Cortex of kidney (tissue), 1 donor: ENCODE measurements around the gene SSBP1.
"Not testable (repeated sequence)": the region's sequence is repeated elsewhere in the genome, so short reads cannot be mapped to it uniquely, and the experiment has no call there.

ENCODE experiments used
- DNase-seq: peaks from one replicate; lab custom pipeline; 2025; lab: John Stamatoyannopoulos, UW

Gene SSBP1

GRCh38 chr7:141737836-141738591 lies at the start of gene SSBP1:
Gene SSBP1, plus strand, starts transcription at chr7:141738358. Its CDS starts 809 bp downstream, at chr7:141739167.
- no peak for DNase-seq

DNA sequence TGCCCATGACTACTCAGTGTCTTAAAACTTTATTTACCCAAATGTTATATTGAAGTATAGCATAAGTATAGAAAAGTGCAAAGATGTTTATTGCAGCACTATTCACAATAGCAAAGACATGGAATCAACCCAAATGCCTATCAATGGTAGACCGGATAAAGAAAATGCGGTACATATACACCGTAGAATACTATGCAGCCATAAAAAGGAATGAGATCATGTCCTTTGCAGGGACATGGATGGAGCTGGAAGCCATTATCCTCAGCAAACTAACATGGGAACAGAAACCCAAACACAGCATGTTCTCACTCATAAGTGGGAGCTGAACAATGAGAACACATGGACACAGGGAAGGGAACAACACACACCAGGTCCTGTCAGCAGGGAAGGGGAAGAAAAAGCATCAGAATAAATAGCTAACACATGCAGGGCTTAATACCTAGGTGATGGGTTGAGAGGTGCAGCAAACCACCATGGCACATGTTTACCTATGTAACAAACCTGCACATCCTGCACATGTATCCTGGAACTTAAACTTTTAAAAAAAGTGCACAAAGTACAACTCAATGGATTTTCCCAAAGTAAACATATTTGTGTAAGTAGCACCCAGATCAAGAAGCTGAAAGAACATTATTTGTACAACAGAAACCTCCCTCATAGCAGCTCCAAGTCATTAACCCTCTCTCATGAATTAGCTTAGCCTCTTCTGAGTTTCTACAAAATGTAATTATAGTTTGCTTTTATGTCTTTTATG lies 48.9 kb upstream of the SSBP1 start:
- not testable (repeated sequence) for DNase-seq

DNA sequence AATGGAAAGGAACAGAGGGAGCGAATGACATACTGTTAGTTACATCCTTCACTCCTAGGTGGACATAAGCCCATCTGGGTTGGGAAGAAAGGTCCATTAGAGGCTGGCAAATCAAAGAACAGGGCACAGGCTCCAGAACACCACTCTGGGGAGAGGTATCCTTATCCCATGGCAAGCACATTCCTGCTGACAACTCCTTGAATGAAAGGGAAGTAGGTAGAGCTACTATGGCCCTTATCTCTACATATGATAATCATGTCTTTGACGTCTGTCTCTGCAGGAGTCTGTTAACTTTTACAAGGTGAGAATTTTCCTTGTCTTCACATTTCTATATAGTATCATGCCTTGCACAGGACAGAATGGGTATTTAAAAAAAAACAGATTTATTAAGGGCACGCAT lies 46.6 kb upstream of the SSBP1 start:
- no peak for DNase-seq

DNA sequence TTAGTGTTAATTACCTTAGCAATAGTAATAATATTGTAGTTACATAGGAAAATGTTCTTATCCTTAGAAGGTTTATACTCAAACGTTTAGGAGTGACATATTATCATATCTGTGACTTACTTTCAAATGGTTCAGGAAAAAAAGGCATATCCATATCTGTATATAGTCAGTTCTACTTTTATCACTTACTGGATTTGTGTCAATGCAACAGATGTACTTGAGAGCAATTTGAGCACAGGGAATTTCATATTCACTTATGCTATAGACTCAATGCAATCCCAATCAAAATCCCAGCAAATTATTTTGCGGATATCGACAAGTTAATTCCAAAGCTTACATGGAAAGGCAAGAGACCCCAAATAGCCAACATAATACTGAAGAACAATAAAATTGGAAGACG lies 46.2 kb upstream of the SSBP1 start:
- no peak for DNase-seq

GRCh38 chr7:141693082-141693481 lies 45.1 kb upstream of the SSBP1 start:
- DNase-seq, result no peak

- no peak for DNase-seq
These were observed 42.3 kb upstream of the SSBP1 start for GRCh38 chr7:141695803-141696289.

DNA sequence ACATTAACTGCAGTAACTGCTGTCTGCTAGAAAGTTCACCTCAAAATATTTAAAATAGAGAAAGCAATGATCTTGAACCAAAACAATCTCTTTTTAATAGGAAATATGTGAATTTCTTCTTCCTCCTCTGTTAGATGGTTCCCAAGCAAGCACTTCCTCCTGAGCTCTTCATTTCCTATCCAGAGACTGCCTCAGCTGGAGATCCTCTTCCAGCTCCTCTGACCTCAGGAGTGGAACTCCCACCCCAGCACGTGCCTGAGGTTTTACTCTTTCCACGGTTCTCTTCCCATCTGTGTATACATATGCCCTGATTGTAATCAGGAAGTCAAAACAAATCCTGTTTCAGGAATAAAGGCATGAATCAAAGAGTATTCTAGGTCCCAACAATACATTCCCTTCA lies 41.8 kb upstream of the SSBP1 start:
- no peak for DNase-seq

- no peak for DNase-seq
These were observed 40.8 kb upstream of the SSBP1 start for GRCh38 chr7:141697211-141697871.

- no peak for DNase-seq
These were observed 39.7 kb upstream of the SSBP1 start for GRCh38 chr7:141698247-141699015.

- no peak for DNase-seq
These were observed 38.3 kb upstream of the SSBP1 start for GRCh38 chr7:141699860-141700259.

DNA sequence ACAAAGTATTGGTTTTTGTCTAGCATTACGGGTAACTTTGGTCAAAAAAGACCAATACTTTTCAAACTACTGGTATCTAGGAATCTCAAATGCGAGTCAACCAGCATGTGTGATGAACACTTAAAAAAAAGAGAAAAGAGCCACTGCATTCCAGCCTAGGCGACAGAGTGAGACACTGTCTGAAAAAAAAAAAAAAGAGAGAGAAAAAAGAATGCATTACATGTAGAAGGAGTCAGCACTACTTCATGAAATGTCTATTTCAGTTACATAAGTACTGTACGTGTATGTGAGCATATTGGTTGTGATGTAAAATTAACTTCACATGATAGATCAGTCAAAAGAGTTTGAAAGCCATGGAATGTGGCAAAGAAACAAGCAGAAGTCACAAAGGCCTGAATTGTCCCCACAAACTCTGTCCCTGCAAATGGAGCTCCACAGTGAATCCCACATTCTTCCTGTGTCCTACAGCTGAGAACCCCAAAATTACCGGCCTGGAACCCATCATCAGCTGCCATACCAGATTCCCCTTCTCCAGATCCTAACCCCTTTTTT lies 37.8 kb upstream of the SSBP1 start:
- no peak for DNase-seq

DNA sequence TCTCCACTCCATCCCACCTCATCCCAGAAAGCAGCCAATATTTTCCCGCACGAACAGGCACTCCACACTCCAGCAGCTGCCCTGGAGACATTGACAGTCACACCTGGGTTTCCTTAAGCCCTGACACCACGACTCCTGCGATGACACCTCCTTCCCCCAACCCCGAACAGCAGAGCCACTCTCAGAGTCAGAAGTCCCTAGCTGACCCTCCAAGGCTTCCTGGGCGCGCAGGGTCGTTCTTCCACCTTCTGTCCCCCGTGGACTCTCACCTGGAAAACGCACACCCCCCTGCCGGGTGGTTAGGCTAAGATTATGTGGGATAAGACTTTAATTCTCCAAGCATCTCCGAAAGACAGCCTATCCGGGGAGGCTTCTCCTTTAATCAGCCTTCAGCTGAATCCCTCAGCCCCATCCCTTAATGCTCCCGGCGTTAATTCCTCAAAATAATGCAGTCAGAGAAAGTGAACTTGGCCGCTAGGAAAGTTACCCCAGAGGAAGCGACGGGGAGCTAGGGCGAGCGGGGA lies 37.2 kb upstream of the SSBP1 start:
- DNase-seq, result no peak

- no peak for DNase-seq
These were observed 36.6 kb upstream of the SSBP1 start for GRCh38 chr7:141701489-141702046.

- DNase-seq, result no peak
These were observed 36.1 kb upstream of the SSBP1 start, which contains the start of gene DENND11 for GRCh38 chr7:141702047-141702567. Gene DENND11, minus strand, starts transcription at chr7:141702166. Its CDS starts 13 bp downstream, at chr7:141702153.

- DNase-seq, result no peak
These were observed 35.3 kb upstream of the SSBP1 start for GRCh38 chr7:141702892-141703291.

DNA sequence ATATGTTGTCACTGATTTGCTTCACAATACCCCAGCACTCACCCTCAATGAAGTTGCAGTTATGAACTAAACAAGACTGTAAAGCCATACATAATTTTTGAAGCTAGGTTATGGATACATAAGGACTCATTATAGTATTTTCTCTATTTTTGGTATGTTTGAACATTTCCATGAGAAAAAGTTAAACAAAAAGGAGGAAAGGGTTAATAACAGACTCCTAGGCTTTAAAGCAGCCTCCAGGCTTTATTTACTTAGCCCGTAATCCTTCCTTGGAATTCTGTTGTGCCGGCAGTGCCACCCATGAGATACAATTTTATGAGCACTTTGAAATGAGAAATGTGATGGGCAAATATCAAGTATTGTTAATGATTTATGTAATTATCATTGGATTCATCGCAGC lies 34.0 kb upstream of the SSBP1 start:
- DNase-seq, result no peak

DNA sequence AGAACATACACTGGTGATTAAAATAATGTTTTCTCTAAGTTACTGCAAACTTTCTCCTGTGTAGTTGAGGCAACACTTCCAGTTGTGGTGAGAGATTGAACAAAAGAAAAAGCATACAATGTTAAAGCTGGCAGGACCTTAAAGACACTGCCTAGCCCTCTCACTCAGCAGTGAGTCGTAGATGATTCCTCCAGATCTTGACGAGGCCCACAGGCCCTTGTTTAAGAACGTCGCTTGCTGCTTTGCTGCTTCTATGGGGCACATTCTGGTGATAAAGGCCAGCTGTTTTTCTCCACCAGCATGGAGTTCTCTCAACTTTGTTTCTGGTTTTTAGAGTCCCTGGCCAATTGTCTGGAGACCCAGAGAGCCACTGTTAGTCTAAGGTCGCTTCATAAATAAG lies 33.4 kb upstream of the SSBP1 start:
- DNase-seq, result no peak

DNA sequence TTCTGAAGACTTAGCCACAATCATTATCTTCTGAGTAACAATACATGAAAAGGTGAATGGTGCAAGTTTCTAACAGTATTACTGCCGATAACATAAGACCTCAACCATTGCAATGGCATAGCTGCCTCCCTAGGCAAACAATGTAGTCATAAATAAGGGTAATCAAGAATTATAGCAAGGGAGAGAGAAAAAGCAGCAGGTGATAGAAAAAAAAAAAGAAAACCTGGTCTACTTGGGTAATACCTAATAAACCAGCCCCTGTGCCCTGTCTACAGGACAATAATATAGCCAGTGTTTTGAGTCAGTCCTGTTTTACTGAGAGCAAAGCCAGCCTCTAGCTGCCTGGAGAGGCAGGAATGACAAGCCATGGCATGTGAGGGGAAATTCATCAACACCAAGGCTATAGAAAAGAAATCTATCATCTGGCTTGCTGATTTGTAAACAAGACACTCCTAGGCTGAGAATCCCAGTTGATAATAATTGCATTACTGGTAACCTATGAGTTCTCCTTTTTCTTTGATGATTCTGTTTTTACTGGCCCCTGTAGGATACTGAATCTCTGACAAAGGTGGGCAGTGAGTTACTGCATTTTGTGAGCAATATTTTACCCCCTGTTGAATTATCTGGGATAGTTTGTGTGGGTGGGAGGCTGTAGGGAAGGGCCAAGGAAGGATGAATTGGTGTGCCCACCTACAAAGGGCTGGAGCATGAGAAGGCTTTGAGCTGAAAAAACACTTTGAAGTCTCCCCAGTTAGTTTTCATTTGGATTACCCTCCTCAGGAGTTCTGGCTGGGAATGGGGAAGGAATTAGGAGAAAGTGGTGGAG lies 31.7 kb upstream of the SSBP1 start:
- no peak for DNase-seq

GRCh38 chr7:141708351-141708750 lies 29.8 kb upstream of the SSBP1 start, which contains the start of gene WEE2:
Gene WEE2, plus strand, starts transcription at chr7:141708353. Its CDS starts 406 bp downstream, at chr7:141708759.
- DNase-seq, result no peak

- DNase-seq, result no peak
These were observed 28.8 kb upstream of the SSBP1 start for GRCh38 chr7:141709318-141709717.
